K562 (cell line): ENCODE results near the gene B3GALT4. TPM values are rescaled to one million over a fixed set of nuclear protein-coding genes. Genes with fewer than 3 reads are reported as not detected.
A peak's percentile ranks its signal among the peaks of the same experiment; 100 is the strongest.

ENCODE experiments used
- BMI1 ChIP-seq: fragments of 150-350 bp; IDR thresholded peaks from 2 replicates; pipeline ENCODE4 v1.6.1; 2014; ENCODE audit warnings: low read length
- CHD1 ChIP-seq: fragments of 200-600 bp; sonication (generic); IDR thresholded peaks from one replicate; pipeline ENCODE4 v1.6.1; 2012; ENCODE audit warnings: mild to moderate bottlenecking, moderate library complexity, low read length, inconsistent platforms
- DNMT1 ChIP-seq: fragments of 450-650 bp; IDR thresholded peaks from 2 replicates; pipeline ENCODE4 v1.6.1; 2016; ENCODE audit warnings: antibody characterized with exemption, mild to moderate bottlenecking
- FOSL1 ChIP-seq: fragments of 200-800 bp; sonication (Bioruptor generic); conservative IDR thresholded peaks from 2 replicates; pipeline ENCODE4 v1.6.1; 2016; ENCODE audit warnings: missing genetic modification characterization, missing compliant biosample characterization
- GATA2 ChIP-seq: sonication (generic); formaldehyde crosslinking; IDR thresholded peaks from 2 replicates; pipeline ENCODE4 v1.4.0; 2020; ENCODE audit warnings: mild to moderate bottlenecking, missing genetic modification reagents
- GATAD2A ChIP-seq: fragments of 450-650 bp; IDR thresholded peaks from 2 replicates; pipeline ENCODE4 v1.6.1; 2017
- MYBL2 ChIP-seq, 2 experiments: fragments of 450-650 bp in 1 of 2; sonication (generic) in 1 of 2; formaldehyde crosslinking in 1 of 2; IDR thresholded peaks; 2 replicates each; pipeline versions ENCODE4 v1.6.1 to v1.8.1; 2017 to 2022; ENCODE audit warnings: borderline replicate concordance in 1 of 2, inconsistent platforms in 1 of 2, low read depth in 1 of 2, mild to moderate bottlenecking in 1 of 2, missing genetic modification reagents in 1 of 2, moderate library complexity in 1 of 2
- NFE2L1 ChIP-seq: fragments of 450-650 bp; IDR thresholded peaks from 2 replicates; pipeline ENCODE4 v1.6.1; 2016; ENCODE audit warnings: missing genetic modification characterization, low read depth, mild to moderate bottlenecking, missing compliant biosample characterization, moderate library complexity, borderline replicate concordance
- NFIX ChIP-seq: fragments of 250-450 bp; sonication (Bioruptor Pico); IDR thresholded peaks from 2 replicates; pipeline ENCODE4 v1.4.0; 2020; ENCODE audit warnings: low read depth, mild to moderate bottlenecking, moderate library complexity
- NR2C1 ChIP-seq, 2 experiments: fragments of 450-650 bp; IDR thresholded peaks; 2 replicates each; pipeline ENCODE4 v1.6.1; 2017; ENCODE audit warnings: mild to moderate bottlenecking in 2 of 2, antibody characterized with exemption in 1 of 2, inconsistent platforms in 1 of 2, missing compliant biosample characterization in 1 of 2, missing genetic modification characterization in 1 of 2
- SMARCA5 ChIP-seq: fragments of 450-650 bp; IDR thresholded peaks from 2 replicates; pipeline ENCODE4 v1.6.1; 2016
- STAT5B ChIP-seq: fragments of 250-450 bp; sonication (Bioruptor Pico); IDR thresholded peaks from 2 replicates; pipeline ENCODE4 v1.8.0; 2021; ENCODE audit warnings: mild to moderate bottlenecking, inconsistent platforms
- ZFX ChIP-seq: sonication (generic); formaldehyde crosslinking; IDR thresholded peaks from 2 replicates; pipeline ENCODE4 v1.8.0; 2022; ENCODE audit warnings: mild to moderate bottlenecking, missing genetic modification reagents, moderate library complexity
- ZNF174 ChIP-seq: fragments of 250-450 bp; sonication (Bioruptor Pico); IDR thresholded peaks from 2 replicates; pipeline ENCODE4 v1.4.0; 2020; ENCODE audit warnings: mild to moderate bottlenecking
- ZNF780A ChIP-seq: fragments of 250-450 bp; sonication (Bioruptor Pico); IDR thresholded peaks from 2 replicates; pipeline ENCODE4 v1.5.0; 2021; ENCODE audit warnings: mild to moderate bottlenecking
- ZNF79 ChIP-seq: fragments of 250-450 bp; sonication (Bioruptor Pico); IDR thresholded peaks from 2 replicates; pipeline ENCODE4 v1.4.0; 2020; ENCODE audit warnings: low read depth, mild to moderate bottlenecking, moderate library complexity
- polyA plus RNA-seq, 8 experiments: library from polyadenylated mRNA; depleted of rRNA in 4 of 8; stranded (reverse) in 5 of 8; unstranded in 3 of 8; fragments of >200 nt; fragmentation: Nextera tagmentation in 2 of 8; fragmentation: Illumina TruSeq in 1 of 8; extraction: Ambion mirVana in 2 of 8; extraction: Trizol in 1 of 8; gene quantifications; 2 replicates each; pipeline versions ENCODE4 v1.2.1 to v1.2.3, GENCODE V29; 2011 to 2014; ENCODE audit warnings: inconsistent platforms in 1 of 8, missing spikeins in 1 of 8
- total RNA-seq, 7 experiments: library from RNA; depleted of rRNA in 6 of 7; stranded (reverse); fragments of >200 nt in 6 of 7; fragmentation: Illumina TruSeq in 2 of 7; extraction: Trizol in 2 of 7; gene quantifications; 2 replicates each; pipeline versions ENCODE4 v1.2.1 to v1.2.3, GENCODE V29; 2011 to 2021; ENCODE audit warnings: low replicate concordance in 1 of 7
- TF ChIP-seq, protein P1 (sequence below): fragments of 450-650 bp; IDR thresholded peaks from 2 replicates; pipeline ENCODE4 v1.7.0; 2016; ENCODE audit warnings: borderline replicate concordance
- TF ChIP-seq, protein P2 (sequence below): IDR thresholded peaks from 3 replicates; pipeline ENCODE4 v1.6.1; 2011; ENCODE audit warnings: borderline replicate concordance, mild to moderate bottlenecking, moderate library complexity; ENCODE audit not compliant: insufficient read length; ENCODE audit errors: extremely low read depth
- TF ChIP-seq, protein P3 (sequence below): sonication (generic); formaldehyde crosslinking; IDR thresholded peaks from 2 replicates; pipeline ENCODE4 v1.8.1; 2023; ENCODE audit warnings: mild to moderate bottlenecking, missing genetic modification reagents
- TF ChIP-seq, protein P4 (sequence below): fragments of 450-650 bp; formaldehyde crosslinking; IDR thresholded peaks from 2 replicates; pipeline ENCODE4 v1.4.0; 2022; ENCODE audit warnings: missing genetic modification characterization

B3GALT4 gene
- total and polyA plus RNA-seq, 9 of the 15 experiments (the other 6 are each of a cell fraction or from before 2014, with no cell fraction given): 0.11 to 1.3 (median 0.53) TPM; not detected in 1

DNA sequence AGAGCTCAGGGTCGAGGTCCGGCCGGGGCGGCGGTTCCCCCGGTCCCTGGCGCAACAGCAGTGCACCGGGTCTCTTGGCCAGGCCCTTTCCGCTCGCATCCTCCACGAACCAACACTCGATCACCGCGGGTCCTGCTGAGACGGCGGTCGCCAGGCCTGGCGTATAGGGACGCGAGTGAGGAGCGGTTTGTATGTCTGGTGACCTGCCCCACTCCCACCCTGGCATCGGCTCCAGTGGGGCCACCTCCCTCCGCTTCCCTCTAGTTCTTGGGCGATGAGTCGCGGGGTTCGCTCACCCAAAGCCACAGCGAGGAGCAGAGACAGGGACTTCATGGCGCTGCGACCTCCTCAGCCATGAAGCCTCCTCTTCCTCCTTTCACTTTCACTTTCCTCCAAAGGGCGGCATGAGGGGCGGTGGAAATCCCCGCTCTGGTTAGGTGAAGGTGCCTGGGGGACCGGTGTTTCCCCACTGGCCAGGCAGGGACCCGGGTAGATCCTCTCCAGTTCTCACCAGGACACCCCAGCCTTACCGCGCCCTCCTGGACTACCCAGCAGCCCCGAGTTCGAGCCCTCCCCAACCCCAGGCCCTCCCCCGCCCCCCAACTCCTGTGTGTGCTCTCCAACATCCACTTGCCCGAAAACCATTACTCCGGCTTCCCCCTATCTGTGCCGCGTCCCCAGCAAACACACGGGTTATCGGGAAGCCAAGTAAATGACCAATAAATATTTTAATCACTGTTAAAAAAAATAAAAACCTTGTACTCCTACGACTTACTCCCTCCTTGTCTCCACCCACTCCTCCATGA, 37.0 kb downstream of the B3GALT4 start, which contains the start of gene TAPBP (continued):
- TF ChIP-seq, protein P1, sequence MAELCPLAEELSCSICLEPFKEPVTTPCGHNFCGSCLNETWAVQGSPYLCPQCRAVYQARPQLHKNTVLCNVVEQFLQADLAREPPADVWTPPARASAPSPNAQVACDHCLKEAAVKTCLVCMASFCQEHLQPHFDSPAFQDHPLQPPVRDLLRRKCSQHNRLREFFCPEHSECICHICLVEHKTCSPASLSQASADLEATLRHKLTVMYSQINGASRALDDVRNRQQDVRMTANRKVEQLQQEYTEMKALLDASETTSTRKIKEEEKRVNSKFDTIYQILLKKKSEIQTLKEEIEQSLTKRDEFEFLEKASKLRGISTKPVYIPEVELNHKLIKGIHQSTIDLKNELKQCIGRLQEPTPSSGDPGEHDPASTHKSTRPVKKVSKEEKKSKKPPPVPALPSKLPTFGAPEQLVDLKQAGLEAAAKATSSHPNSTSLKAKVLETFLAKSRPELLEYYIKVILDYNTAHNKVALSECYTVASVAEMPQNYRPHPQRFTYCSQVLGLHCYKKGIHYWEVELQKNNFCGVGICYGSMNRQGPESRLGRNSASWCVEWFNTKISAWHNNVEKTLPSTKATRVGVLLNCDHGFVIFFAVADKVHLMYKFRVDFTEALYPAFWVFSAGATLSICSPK: no peak
- TF ChIP-seq MYBL2 (IDR thresholded peaks at IDR 0.05; ENCODE audit: low read depth) (no peak), MYBL2 (CRISPR knock-in tag; IDR thresholded peaks at IDR 0.05; ENCODE audit: borderline replicate concordance) (no peak), NFIX (CRISPR knock-in tag) (no peak), BMI1 (no peak), ZNF79 (CRISPR knock-in tag) (no peak), NFE2L1 (tag) (no peak), CHD1 (peak; percentile 10), ZFX (CRISPR knock-in tag) (peak; percentile 85), GATA2 (no peak), SMARCA5 (no peak), FOSL1 (tag) (0 out of 2 replicates have a peak, but pooled peaks have one; percentile 3), GATAD2A (no peak), DNMT1 (no peak), ZNF174 (CRISPR knock-in tag) (no peak), NR2C1 (IDR thresholded peaks at IDR 0.05) (no peak), NR2C1 (tag; IDR thresholded peaks at IDR 0.05) (peak; percentile 18), ZNF780A (CRISPR knock-in tag) (no peak), STAT5B (CRISPR knock-in tag) (no peak)
- TF ChIP-seq, protein P2, sequence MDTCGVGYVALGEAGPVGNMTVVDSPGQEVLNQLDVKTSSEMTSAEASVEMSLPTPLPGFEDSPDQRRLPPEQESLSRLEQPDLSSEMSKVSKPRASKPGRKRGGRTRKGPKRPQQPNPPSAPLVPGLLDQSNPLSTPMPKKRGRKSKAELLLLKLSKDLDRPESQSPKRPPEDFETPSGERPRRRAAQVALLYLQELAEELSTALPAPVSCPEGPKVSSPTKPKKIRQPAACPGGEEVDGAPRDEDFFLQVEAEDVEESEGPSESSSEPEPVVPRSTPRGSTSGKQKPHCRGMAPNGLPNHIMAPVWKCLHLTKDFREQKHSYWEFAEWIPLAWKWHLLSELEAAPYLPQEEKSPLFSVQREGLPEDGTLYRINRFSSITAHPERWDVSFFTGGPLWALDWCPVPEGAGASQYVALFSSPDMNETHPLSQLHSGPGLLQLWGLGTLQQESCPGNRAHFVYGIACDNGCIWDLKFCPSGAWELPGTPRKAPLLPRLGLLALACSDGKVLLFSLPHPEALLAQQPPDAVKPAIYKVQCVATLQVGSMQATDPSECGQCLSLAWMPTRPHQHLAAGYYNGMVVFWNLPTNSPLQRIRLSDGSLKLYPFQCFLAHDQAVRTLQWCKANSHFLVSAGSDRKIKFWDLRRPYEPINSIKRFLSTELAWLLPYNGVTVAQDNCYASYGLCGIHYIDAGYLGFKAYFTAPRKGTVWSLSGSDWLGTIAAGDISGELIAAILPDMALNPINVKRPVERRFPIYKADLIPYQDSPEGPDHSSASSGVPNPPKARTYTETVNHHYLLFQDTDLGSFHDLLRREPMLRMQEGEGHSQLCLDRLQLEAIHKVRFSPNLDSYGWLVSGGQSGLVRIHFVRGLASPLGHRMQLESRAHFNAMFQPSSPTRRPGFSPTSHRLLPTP: peak; percentile 18
- TF ChIP-seq, protein P3, sequence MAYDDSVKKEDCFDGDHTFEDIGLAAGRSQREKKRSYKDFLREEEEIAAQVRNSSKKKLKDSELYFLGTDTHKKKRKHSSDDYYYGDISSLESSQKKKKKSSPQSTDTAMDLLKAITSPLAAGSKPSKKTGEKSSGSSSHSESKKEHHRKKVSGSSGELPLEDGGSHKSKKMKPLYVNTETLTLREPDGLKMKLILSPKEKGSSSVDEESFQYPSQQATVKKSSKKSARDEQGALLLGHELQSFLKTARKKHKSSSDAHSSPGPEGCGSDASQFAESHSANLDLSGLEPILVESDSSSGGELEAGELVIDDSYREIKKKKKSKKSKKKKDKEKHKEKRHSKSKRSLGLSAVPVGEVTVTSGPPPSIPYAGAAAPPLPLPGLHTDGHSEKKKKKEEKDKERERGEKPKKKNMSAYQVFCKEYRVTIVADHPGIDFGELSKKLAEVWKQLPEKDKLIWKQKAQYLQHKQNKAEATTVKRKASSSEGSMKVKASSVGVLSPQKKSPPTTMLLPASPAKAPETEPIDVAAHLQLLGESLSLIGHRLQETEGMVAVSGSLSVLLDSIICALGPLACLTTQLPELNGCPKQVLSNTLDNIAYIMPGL (CRISPR knock-in tag): 0 out of 2 replicates have a peak, but pooled peaks have one; percentile 29
- TF ChIP-seq, protein P4, sequence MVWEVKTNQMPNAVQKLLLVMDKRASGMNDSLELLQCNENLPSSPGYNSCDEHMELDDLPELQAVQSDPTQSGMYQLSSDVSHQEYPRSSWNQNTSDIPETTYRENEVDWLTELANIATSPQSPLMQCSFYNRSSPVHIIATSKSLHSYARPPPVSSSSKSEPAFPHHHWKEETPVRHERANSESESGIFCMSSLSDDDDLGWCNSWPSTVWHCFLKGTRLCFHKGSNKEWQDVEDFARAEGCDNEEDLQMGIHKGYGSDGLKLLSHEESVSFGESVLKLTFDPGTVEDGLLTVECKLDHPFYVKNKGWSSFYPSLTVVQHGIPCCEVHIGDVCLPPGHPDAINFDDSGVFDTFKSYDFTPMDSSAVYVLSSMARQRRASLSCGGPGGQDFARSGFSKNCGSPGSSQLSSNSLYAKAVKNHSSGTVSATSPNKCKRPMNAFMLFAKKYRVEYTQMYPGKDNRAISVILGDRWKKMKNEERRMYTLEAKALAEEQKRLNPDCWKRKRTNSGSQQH: no peak
